Fibroblast of villous mesenchyme (primary cell): ENCODE data around the gene LRP5. TPM values are rescaled to one million over a fixed set of nuclear protein-coding genes. Genes with fewer than 3 reads are reported as not detected.

Experiments used
- DNase-seq: peaks from one replicate; pipeline ENCODE4 v3.0.0-alpha.2; 2010; ENCODE audit warnings: low read depth
- H3K4me3 ChIP-seq: 2 replicates; pipeline ENCODE4 v1.5.1; 2011; ENCODE audit warnings: low read depth, mild to moderate bottlenecking, low read length
- total RNA-seq: library from RNA; depleted of rRNA; stranded (reverse); fragments of >200 nt; gene quantifications from 2 replicates; pipeline ENCODE4 v1.2.3, GENCODE V29; 2012
- TF ChIP-seq, protein P1 (sequence below): IDR thresholded peaks from 2 replicates; pipeline ENCODE4 v1.5.1; 2012; ENCODE audit warnings: low read depth, mild to moderate bottlenecking, low read length; ENCODE audit not compliant: insufficient read depth

LRP5 gene
- total RNA-seq, 1 donor, result 31.5 TPM

GRCh38 chr11:68309621-68310185 is 2.7 kb upstream of the LRP5 start:
- TF ChIP-seq, protein P1, sequence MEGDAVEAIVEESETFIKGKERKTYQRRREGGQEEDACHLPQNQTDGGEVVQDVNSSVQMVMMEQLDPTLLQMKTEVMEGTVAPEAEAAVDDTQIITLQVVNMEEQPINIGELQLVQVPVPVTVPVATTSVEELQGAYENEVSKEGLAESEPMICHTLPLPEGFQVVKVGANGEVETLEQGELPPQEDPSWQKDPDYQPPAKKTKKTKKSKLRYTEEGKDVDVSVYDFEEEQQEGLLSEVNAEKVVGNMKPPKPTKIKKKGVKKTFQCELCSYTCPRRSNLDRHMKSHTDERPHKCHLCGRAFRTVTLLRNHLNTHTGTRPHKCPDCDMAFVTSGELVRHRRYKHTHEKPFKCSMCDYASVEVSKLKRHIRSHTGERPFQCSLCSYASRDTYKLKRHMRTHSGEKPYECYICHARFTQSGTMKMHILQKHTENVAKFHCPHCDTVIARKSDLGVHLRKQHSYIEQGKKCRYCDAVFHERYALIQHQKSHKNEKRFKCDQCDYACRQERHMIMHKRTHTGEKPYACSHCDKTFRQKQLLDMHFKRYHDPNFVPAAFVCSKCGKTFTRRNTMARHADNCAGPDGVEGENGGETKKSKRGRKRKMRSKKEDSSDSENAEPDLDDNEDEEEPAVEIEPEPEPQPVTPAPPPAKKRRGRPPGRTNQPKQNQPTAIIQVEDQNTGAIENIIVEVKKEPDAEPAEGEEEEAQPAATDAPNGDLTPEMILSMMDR, result no peak
- H3K4me3 ChIP-seq, result no peak overlapping the region
- DNase-seq, result no peak

DNA sequence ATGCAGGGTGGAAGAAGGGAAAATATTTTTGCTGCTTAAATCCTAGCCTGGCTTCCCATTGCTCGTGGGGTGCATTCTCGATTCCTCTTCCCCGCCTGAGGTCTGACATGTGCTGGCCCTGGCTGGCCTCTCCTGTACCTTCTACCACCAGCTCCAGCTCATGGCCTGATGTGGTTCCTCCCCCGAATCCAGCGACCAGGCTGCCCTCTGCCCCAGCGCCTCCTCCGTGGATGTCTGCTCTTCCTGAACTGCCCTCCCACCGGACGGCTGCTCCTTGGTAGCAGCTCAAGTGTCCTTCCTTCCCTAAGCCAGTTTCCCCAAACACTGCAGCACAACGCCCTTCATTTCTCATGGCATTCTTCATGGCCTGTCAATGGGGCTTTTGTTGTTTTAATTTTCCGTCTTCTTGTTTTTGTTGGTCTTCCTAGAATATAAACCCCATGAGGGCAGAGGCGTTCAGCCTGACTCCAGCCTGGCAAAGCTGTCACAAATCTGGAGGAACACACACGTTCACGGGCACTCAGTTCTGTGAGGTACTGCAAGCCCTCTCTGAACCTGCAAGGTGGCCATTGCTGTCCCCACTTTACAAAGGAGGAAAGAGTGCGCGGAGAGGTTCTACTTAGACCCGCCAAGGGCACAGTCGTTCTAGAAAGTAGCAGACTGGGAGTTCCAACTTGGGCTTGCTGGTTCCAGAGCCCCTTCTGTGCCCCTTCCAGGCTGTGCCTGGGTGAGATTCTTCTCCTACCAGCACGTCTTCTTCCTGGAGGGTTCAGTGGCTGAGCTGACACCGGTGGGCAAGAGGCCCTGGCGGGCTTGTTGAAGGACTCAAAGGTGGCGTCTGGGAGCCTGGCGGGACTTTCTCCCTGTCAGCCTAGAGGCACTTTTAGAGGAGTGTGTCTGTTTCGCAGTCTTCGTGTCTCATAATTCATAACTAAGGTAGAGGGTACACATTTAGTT is 953 bp upstream of the LRP5 start:
- DNase-seq, result no peak
- peak overlapping the region; percentile 39 for H3K4me3 ChIP-seq
- TF ChIP-seq, protein P1, result no peak

GRCh38 chr11:68312780-68313573 is 586 bp downstream of the LRP5 start:
- peak; percentile 20 for DNase-seq
- peak overlapping the region; percentile 69 for H3K4me3 ChIP-seq
- TF ChIP-seq, protein P1, result no peak

GRCh38 chr11:68313574-68314202 is 1.3 kb downstream of the LRP5 start:
- peak; percentile 41 for DNase-seq
- TF ChIP-seq, protein P1, result no peak
- peak overlapping the region; percentile 69 for H3K4me3 ChIP-seq

GRCh38 chr11:68314203-68315170 is 2.1 kb downstream of the LRP5 start:
- peak overlapping the region; percentile 69 for H3K4me3 ChIP-seq
- TF ChIP-seq, protein P1, result no peak
- peak; percentile 45 for DNase-seq
